Measurements from ENCODE around the gene SH3PXD2A. TPM values are rescaled to one million over a fixed set of nuclear protein-coding genes. Genes with fewer than 3 reads are reported as not detected.
A peak's percentile ranks its signal among the peaks of the same experiment; 100 is the strongest.

Gene SH3PXD2A
- total and polyA plus RNA-seq, 2 experiments from 2014 or later, result 1.8 to 5.0 TPM

DNA sequence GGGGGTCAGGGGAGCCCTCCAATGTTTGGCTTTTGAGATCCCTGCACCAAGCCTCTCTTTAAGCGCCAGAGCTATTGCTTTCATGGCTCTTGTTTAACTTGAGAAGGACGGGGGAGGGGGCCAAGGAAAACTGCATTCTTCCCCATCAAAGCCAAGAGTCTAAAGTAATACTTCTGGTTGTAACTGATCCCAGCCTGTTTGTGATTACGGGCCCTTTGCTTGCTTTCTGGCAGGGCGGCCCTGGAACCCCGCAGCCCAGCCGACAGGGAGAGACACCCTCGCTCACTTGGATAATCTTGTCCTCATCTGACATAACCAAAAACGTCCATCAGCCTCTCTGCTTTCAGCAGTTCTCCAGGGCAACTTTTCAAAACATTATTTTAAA, 207.1 kb downstream of the SH3PXD2A start:
- Histone ChIP-seq H3K4me1 (ENCODE audit: insufficient read depth) (peaks cover 20% of the 10 kb centered on the region; the same call in 1 of the 2 replicates), H3K27me3 (ENCODE audit: insufficient read depth) (no peaks in the 10 kb centered on the region), H3F3A (replicated peaks; ENCODE audit: low read depth) (no peaks in the 10 kb centered on the region), H3K27ac (ENCODE audit: low read depth) (no peak overlapping the region), H3K79me2 (replicated peaks; ENCODE audit: insufficient read depth) (no peaks in the 10 kb centered on the region), H4K20me1 (replicated peaks; ENCODE audit: insufficient read depth) (no peaks in the 10 kb centered on the region), H2AFZ (no peak overlapping the region), H3K36me3 (ENCODE audit: insufficient read depth) (no peaks in the 10 kb centered on the region), H3K4me3 (no peak overlapping the region), H3K4me2 (peak overlapping the region; percentile 66), H3K9me2 (ENCODE audit: insufficient read depth) (no peaks in the 10 kb centered on the region)
- H3K4me3 Mint-ChIP-seq, result no peak overlapping the region
- no peaks in the 10 kb centered on the region for H3K9me3 Mint-ChIP-seq
- DNase-seq (ENCODE audit: low spot score) (peak; percentile 55), ATAC-seq (peak; percentile 13; the same call in 2 of the 3 replicates)
- TF ChIP-seq, protein P1, sequence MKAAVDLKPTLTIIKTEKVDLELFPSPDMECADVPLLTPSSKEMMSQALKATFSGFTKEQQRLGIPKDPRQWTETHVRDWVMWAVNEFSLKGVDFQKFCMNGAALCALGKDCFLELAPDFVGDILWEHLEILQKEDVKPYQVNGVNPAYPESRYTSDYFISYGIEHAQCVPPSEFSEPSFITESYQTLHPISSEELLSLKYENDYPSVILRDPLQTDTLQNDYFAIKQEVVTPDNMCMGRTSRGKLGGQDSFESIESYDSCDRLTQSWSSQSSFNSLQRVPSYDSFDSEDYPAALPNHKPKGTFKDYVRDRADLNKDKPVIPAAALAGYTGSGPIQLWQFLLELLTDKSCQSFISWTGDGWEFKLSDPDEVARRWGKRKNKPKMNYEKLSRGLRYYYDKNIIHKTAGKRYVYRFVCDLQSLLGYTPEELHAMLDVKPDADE (IDR thresholded peaks at IDR 0.05), result no peak
- TF ChIP-seq NANOG (IDR thresholded peaks at IDR 0.05; ENCODE audit: borderline replicate concordance), result no peak
- no peak for TF ChIP-seq EZH2 (IDR thresholded peaks at IDR 0.05; ENCODE audit: low read depth, unreplicated experiment)
- no peak for TF ChIP-seq CREB1 (CRISPR knock-in tag; IDR thresholded peaks at IDR 0.05; ENCODE audit: low read depth)
- TF ChIP-seq POLR2AphosphoS5 (IDR thresholded peaks at IDR 0.05; ENCODE audit: low read depth), result no peak
- TF ChIP-seq JUNB (IDR thresholded peaks at IDR 0.05; ENCODE audit: unreplicated experiment), result no peak
- TF ChIP-seq STAT1 (IDR thresholded peaks at IDR 0.05; ENCODE audit: unreplicated experiment), result no peak
- TF ChIP-seq ZNF114 (CRISPR knock-in tag; IDR thresholded peaks at IDR 0.05), result no peak
- TF ChIP-seq, protein P2, sequence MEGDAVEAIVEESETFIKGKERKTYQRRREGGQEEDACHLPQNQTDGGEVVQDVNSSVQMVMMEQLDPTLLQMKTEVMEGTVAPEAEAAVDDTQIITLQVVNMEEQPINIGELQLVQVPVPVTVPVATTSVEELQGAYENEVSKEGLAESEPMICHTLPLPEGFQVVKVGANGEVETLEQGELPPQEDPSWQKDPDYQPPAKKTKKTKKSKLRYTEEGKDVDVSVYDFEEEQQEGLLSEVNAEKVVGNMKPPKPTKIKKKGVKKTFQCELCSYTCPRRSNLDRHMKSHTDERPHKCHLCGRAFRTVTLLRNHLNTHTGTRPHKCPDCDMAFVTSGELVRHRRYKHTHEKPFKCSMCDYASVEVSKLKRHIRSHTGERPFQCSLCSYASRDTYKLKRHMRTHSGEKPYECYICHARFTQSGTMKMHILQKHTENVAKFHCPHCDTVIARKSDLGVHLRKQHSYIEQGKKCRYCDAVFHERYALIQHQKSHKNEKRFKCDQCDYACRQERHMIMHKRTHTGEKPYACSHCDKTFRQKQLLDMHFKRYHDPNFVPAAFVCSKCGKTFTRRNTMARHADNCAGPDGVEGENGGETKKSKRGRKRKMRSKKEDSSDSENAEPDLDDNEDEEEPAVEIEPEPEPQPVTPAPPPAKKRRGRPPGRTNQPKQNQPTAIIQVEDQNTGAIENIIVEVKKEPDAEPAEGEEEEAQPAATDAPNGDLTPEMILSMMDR (conservative IDR thresholded peaks at IDR 0.05; ENCODE audit: low read depth in 2 of 2), result no peak
- TF ChIP-seq, protein P3, sequence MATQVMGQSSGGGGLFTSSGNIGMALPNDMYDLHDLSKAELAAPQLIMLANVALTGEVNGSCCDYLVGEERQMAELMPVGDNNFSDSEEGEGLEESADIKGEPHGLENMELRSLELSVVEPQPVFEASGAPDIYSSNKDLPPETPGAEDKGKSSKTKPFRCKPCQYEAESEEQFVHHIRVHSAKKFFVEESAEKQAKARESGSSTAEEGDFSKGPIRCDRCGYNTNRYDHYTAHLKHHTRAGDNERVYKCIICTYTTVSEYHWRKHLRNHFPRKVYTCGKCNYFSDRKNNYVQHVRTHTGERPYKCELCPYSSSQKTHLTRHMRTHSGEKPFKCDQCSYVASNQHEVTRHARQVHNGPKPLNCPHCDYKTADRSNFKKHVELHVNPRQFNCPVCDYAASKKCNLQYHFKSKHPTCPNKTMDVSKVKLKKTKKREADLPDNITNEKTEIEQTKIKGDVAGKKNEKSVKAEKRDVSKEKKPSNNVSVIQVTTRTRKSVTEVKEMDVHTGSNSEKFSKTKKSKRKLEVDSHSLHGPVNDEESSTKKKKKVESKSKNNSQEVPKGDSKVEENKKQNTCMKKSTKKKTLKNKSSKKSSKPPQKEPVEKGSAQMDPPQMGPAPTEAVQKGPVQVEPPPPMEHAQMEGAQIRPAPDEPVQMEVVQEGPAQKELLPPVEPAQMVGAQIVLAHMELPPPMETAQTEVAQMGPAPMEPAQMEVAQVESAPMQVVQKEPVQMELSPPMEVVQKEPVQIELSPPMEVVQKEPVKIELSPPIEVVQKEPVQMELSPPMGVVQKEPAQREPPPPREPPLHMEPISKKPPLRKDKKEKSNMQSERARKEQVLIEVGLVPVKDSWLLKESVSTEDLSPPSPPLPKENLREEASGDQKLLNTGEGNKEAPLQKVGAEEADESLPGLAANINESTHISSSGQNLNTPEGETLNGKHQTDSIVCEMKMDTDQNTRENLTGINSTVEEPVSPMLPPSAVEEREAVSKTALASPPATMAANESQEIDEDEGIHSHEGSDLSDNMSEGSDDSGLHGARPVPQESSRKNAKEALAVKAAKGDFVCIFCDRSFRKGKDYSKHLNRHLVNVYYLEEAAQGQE (IDR thresholded peaks at IDR 0.05; ENCODE audit: unreplicated experiment), result no peak
- H3K27me3 Mint-ChIP-seq (ENCODE audit: insufficient read depth, low read depth, poor library complexity), result peaks cover 11% of the 10 kb centered on the region
- H3K36me3 Mint-ChIP-seq (ENCODE audit: low read depth), result peaks cover 12% of the 10 kb centered on the region
- peaks cover 58% of the 10 kb centered on the region for H3K4me1 Mint-ChIP-seq
- H3K27ac Mint-ChIP-seq, result no peak overlapping the region
